Ramos (cell line): ENCODE measurements around the gene DOCK6.

ENCODE experiments used
- in situ Hi-C: fragments of 300-500 bp; cut with MboI; formaldehyde crosslinking; loops from one replicate; pipeline ENCODE4 v1.14.3; 2022; ENCODE audit warnings: low sequenced_read_pairs; ENCODE audit not compliant: unreplicated experiment

The DOCK6 gene

GRCh38 chr19:11248852-11249251 is 13.5 kb downstream of the DOCK6 start:
- in situ Hi-C loops: no loop called here

GRCh38 chr19:11247934-11248333 is 14.4 kb downstream of the DOCK6 start:
- in situ Hi-C loops: no loop called here

- in situ Hi-C loops: no loop called here
These were observed 14.9 kb downstream of the DOCK6 start for GRCh38 chr19:11247391-11247790.

GRCh38 chr19:11246941-11247340 is 15.4 kb downstream of the DOCK6 start:
- in situ Hi-C loops: no loop called here

GRCh38 chr19:11244846-11245589 is 17.3 kb downstream of the DOCK6 start:
- in situ Hi-C loops: no loop called here

GRCh38 chr19:11243798-11244169 is 18.5 kb downstream of the DOCK6 start:
- in situ Hi-C loops: no loop called here

- in situ Hi-C loops: no loop called here
These were observed 19.2 kb downstream of the DOCK6 start for GRCh38 chr19:11242864-11243797.

GRCh38 chr19:11242025-11242424 is 20.3 kb downstream of the DOCK6 start:
- in situ Hi-C loops: no loop called here

GRCh38 chr19:11240008-11240444 is 22.3 kb downstream of the DOCK6 start:
- in situ Hi-C loops: no loop called here

- in situ Hi-C loops: no loop called here
These were observed 22.8 kb downstream of the DOCK6 start, which contains the start of gene ANGPTL8 for GRCh38 chr19:11239377-11240000. ANGPTL8 (plus strand) TSS chr19:11239619; CDS start chr19:11239638, 19 bp downstream.

GRCh38 chr19:11238781-11239376 is 23.4 kb downstream of the DOCK6 start:
- in situ Hi-C loops: no loop called here

GRCh38 chr19:11238041-11238440 is 24.3 kb downstream of the DOCK6 start:
- in situ Hi-C loops: no loop called here

GRCh38 chr19:11237321-11237720 is 25.0 kb downstream of the DOCK6 start:
- in situ Hi-C loops: no loop called here

GRCh38 chr19:11236324-11237301 is 25.7 kb downstream of the DOCK6 start:
- in situ Hi-C loops: no loop called here

GRCh38 chr19:11234486-11235075 is 27.7 kb downstream of the DOCK6 start:
- in situ Hi-C loops: no loop called here

- in situ Hi-C loops: no loop called here
These were observed 29.3 kb downstream of the DOCK6 start for GRCh38 chr19:11233073-11233472.

GRCh38 chr19:11232555-11232954 is 29.8 kb downstream of the DOCK6 start:
- in situ Hi-C loops: no loop called here

- in situ Hi-C loops: no loop called here
These were observed 31.5 kb downstream of the DOCK6 start for GRCh38 chr19:11230621-11231386.
